PC-9 (cell line): ENCODE results near the gene FICD. TPM values are rescaled to one million over a fixed set of nuclear protein-coding genes. Genes with fewer than 3 reads are reported as not detected.

ENCODE experiments used
- BruUV-seq: library from RNA; stranded (reverse); fragments of 400-500 nt; replicated peaks from 2 replicates; lab custom pipeline; 2021; lab: Mats Ljungman, UMichigan
- CTCF ChIA-PET: fragments of 300-600 bp; sonication (Branson Sonifier 250); formaldehyde crosslinking; loops from one replicate; lab custom pipeline; 2022; ENCODE audit warnings: antibody characterized with exemption; lab: Charles Lee
- POLR2A ChIA-PET: fragments of 300-600 bp; sonication (Branson Sonifier 250); formaldehyde crosslinking; loops from one replicate; lab custom pipeline; 2022; ENCODE audit warnings: antibody characterized with exemption; ENCODE audit not compliant: unreplicated experiment; lab: Charles Lee
- DNase-seq, 2 experiments: peaks; one replicate each; pipeline versions ENCODE4 v3.0.0 to v3.0.0-alpha.2; 2015 to 2022; ENCODE audit warnings: mixed read lengths in 1 of 2
- H2AFZ ChIP-seq: fragments of 200-600 bp; sonication (generic); 2 replicates; pipeline ENCODE4 v1.8.1; 2017; ENCODE audit warnings: antibody characterized with exemption
- H3F3A ChIP-seq: fragments of 200-600 bp; sonication (generic); 2 replicates; pipeline ENCODE4 v1.8.1; 2017; ENCODE audit warnings: antibody characterized with exemption, mild to moderate bottlenecking, low read depth; ENCODE audit not compliant: insufficient read depth
- H3K27ac ChIP-seq: fragments of 200-600 bp; sonication (generic); 2 replicates; pipeline ENCODE4 v1.6.1; 2016; ENCODE audit warnings: mixed run types
- H3K27me3 ChIP-seq: fragments of 200-600 bp; sonication (generic); 2 replicates; pipeline ENCODE4 v1.6.1; 2016; ENCODE audit warnings: low read depth, mixed run types; ENCODE audit not compliant: insufficient read depth
- H3K36me3 ChIP-seq: fragments of 200-600 bp; sonication (generic); 2 replicates; pipeline ENCODE4 v1.6.1; 2016; ENCODE audit warnings: low read depth, mixed run types
- H3K4me1 ChIP-seq: fragments of 200-600 bp; sonication (generic); replicated peaks from 2 replicates; pipeline ENCODE4 v1.6.1; 2016; ENCODE audit warnings: mixed run types; ENCODE audit not compliant: insufficient read depth
- H3K4me2 ChIP-seq: fragments of 200-600 bp; sonication (generic); 2 replicates; pipeline ENCODE4 v1.6.1; 2017; ENCODE audit warnings: mixed run types
- H3K4me3 ChIP-seq: fragments of 200-600 bp; sonication (generic); 2 replicates; pipeline ENCODE4 v1.6.1; 2016; ENCODE audit warnings: mixed run types
- H3K79me2 ChIP-seq: fragments of 200-600 bp; sonication (generic); 2 replicates; pipeline ENCODE4 v1.6.1; 2017; ENCODE audit warnings: low read depth, mixed run types
- H3K9me2 ChIP-seq: fragments of 200-600 bp; sonication (generic); 2 replicates; pipeline ENCODE4 v1.8.1; 2017; ENCODE audit warnings: mild to moderate bottlenecking; ENCODE audit not compliant: insufficient read depth
- H3K9me3 ChIP-seq: fragments of 200-600 bp; sonication (generic); 2 replicates; pipeline ENCODE4 v1.8.1; 2016; ENCODE audit warnings: low read depth; ENCODE audit not compliant: insufficient read depth
- H4K20me1 ChIP-seq: fragments of 200-600 bp; sonication (generic); 2 replicates; pipeline ENCODE4 v1.8.1; 2017; ENCODE audit not compliant: insufficient read depth
- EZH2 ChIP-seq: fragments of 200-600 bp; sonication (generic); IDR thresholded peaks from 2 replicates; pipeline ENCODE4 v1.8.0; 2017; ENCODE audit warnings: antibody characterized with exemption, low read depth
- intact Hi-C: fragments of 100-400 bp; cut with micrococcal nuclease; formaldehyde crosslinking; loops from one replicate; pipeline ENCODE4 v1.10.0; 2022; ENCODE audit not compliant: unreplicated experiment
- total RNA-seq: library from RNA; stranded (reverse); gene quantifications from 2 replicates; pipeline ENCODE4 v1.2.3, GENCODE V29; 2021
- TF ChIP-seq, protein P1 (sequence below): fragments of 200-600 bp; sonication (generic); conservative IDR thresholded peaks from 2 replicates; pipeline ENCODE4 v1.6.1; 2017; ENCODE audit warnings: mixed run types, antibody characterized with exemption, mild to moderate bottlenecking, moderate library complexity

FICD gene
- total RNA-seq, 1 experiment from 2014 or later: 1.9 TPM

DNA sequence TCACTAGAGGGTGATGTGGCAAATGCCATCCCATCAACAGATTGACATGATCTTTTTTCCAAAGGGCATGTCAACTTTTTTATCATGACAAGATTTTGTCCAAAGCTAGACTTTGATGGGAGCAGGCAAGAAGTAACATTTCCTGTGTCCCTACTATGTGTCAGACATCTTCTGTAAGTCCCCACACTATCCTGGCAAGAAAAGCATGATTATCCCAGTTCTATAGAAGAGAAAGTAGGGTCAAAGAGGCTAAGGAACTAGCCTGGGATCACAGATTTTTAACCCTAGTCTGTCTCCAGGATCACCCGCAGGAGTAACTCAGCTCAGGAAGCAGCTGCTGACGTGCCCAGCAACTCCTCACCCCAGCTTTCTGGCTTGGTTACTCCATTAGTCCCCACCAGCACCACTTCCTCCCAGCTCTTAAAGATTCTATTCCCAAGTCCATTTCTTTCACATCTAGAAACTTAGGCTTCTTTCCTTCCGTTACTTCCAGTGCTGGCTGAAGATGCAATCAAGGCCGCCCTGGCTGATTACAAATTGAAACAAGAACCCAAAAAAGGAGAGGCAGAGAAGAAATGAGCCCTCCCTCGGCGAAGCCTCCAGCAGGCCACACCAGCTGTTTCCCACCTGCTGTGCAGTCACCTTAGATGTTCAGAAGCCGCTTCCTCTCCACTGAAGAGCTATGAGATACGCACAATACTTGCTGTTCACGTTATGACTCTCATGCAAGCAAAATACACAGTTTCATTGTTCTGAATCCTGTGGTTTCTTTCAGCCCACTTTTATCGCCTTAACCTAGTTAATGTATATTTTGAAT lies 53.5 kb downstream of the FICD start:
- peaks cover 18% of the 10 kb centered on the region for H3K4me1 ChIP-seq
- H4K20me1 ChIP-seq: peaks cover 5% of the 10 kb centered on the region
- TF ChIP-seq, protein P1, sequence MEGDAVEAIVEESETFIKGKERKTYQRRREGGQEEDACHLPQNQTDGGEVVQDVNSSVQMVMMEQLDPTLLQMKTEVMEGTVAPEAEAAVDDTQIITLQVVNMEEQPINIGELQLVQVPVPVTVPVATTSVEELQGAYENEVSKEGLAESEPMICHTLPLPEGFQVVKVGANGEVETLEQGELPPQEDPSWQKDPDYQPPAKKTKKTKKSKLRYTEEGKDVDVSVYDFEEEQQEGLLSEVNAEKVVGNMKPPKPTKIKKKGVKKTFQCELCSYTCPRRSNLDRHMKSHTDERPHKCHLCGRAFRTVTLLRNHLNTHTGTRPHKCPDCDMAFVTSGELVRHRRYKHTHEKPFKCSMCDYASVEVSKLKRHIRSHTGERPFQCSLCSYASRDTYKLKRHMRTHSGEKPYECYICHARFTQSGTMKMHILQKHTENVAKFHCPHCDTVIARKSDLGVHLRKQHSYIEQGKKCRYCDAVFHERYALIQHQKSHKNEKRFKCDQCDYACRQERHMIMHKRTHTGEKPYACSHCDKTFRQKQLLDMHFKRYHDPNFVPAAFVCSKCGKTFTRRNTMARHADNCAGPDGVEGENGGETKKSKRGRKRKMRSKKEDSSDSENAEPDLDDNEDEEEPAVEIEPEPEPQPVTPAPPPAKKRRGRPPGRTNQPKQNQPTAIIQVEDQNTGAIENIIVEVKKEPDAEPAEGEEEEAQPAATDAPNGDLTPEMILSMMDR: no peak
- TF ChIP-seq EZH2: no peak
- H3K27me3 ChIP-seq: no peaks in the 10 kb centered on the region
- no peaks in the 10 kb centered on the region for H3K9me3 ChIP-seq
- ChIA-PET POLR2A (no interaction called here), CTCF (interaction anchor here (0.5 kb wide), 1 partner anchor 12 kb away, joined by 6 read pairs; no protein-coding TSS in a partner anchor)
- H3K4me2 ChIP-seq: no peak overlapping the region
- no TSS peak for BruUV-seq
- DNase-seq: no peak
- peaks cover 31% of the 10 kb centered on the region for H3K36me3 ChIP-seq
- H3K79me2 ChIP-seq: peaks cover 9% of the 10 kb centered on the region; the same call in 1 of the 2 replicates
- H3K4me3 ChIP-seq: no peak overlapping the region
- intact Hi-C loops: loop anchor here (10.0 kb wide), 1 partner anchor 96 kb away; no protein-coding TSS in a partner anchor
- no peak overlapping the region for H2AFZ ChIP-seq
- H3K9me2 ChIP-seq: no peaks in the 10 kb centered on the region
- H3F3A ChIP-seq: peaks cover 19% of the 10 kb centered on the region
- no peak overlapping the region for H3K27ac ChIP-seq

Other genes with a start within 250 kb of the FICD start
- not detected in 2 replicates for gene CMKLR1, start 176.0 kb upstream of the FICD start, total RNA-seq
- gene SART3, start 45.9 kb downstream of the FICD start, total RNA-seq: 49.3 and 54.3 TPM in 2 replicates
- 84.8 and 86.7 TPM in 2 replicates for gene ISCU, start 47.3 kb downstream of the FICD start, total RNA-seq
- gene TMEM119, start 82.8 kb downstream of the FICD start, total RNA-seq: not detected in 2 replicates
- 0.35 and 0.96 TPM in 2 replicates for gene SELPLG, start 118.6 kb downstream of the FICD start, total RNA-seq
- 122 and 139 TPM in 2 replicates for gene CORO1C, start 216.2 kb downstream of the FICD start, total RNA-seq